GM18526 (cell line): Measurements from ENCODE around the gene IL10.

Experiments
- POLR2A ChIP-seq: IDR thresholded peaks from 3 replicates; pipeline ENCODE4 v1.6.1; 2011; ENCODE audit not compliant: insufficient read length; ENCODE audit errors: extremely low read depth

The IL10 gene

GRCh38 chr1:206779638-206780037 is 7.3 kb upstream of the IL10 start:
- TF ChIP-seq POLR2A = no peak

DNA sequence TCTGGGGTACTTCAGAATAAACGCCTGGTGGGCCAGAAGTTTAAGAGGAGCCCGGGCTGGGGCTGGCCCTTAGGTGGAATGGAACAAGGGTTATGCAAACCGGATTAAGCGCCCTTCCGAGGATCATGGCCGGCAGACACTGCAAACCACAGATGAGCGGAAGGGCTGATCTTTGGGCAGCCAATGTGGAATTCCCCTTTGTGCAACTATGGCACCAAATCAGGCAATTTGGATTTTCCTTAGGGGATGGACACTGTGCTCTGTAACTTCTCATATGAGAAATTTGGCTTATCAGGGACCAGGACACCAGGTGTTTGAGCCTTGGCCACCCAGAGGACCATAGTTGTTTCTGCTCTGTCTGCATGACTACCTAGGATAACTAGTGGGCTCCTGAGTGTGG is 5.7 kb upstream of the IL10 start:
- TF ChIP-seq POLR2A = no peak

DNA sequence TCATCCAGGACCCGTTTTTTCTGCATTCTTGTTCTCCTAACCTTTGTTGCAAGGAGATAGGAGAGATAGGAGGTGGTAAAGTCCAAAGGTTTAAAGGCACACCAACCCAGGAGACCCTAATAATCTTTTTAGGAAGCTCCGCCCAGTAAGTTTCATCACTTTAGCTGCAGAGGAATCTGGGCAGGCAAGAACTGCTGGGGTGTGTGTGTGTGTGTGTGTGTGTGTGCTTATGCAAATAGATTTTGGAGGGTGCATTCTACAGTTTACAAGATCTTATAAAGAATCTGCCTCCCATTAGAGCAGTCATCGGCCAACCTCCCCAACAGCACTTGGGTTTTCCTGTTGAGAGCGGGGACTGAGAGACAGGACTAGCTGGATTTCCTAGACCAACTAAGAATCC is 3.9 kb upstream of the IL10 start:
- no peak for TF ChIP-seq POLR2A

GRCh38 chr1:206774093-206774492 is 1.8 kb upstream of the IL10 start:
- no peak for TF ChIP-seq POLR2A

- no peak for TF ChIP-seq POLR2A
These were observed 979 bp downstream of the IL10 start for GRCh38 chr1:206771338-206771692.

GRCh38 chr1:206770531-206771337 is 1.6 kb downstream of the IL10 start, which contains the start of gene IL19:
Gene IL19 (plus strand): TSS chr1:206770773. CDS start chr1:206836663, 65,890 bp downstream.
- TF ChIP-seq POLR2A = peak; percentile 64

GRCh38 chr1:206769304-206769731 is 3.0 kb downstream of the IL10 start:
- peak; percentile 25 for TF ChIP-seq POLR2A

- TF ChIP-seq POLR2A = no peak
These were observed 3.6 kb downstream of the IL10 start for GRCh38 chr1:206768472-206769303.

DNA sequence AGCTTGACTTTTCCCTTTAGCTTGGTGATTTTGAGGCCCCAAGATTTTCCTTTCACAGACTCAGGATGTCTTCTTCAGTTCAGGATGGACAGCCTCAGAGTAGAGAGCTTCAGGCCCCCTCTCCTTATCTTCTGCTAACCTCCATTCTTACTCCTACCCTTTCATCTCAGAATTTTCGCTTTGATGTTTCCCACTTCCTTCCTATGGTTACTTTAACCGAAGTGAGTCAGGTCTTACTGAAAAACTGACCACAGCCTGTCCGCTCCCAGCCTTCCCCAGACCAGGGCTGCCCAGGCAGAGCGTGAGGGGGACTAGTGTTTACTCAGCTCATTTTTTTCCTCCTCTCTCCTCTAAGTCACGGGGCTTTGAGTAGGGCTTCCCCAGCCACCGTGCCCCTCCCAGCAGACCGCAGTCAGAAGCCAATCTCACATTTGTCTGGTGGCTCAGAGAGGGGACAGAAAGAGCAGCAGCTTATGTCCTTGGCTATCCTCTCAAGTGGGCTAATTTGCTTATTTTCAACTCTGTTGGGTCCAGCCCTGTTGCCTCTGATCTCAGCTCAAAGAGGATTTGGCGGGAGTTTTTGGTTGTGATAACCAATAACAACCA is 5.9 kb downstream of the IL10 start:
- TF ChIP-seq POLR2A = no peak

DNA sequence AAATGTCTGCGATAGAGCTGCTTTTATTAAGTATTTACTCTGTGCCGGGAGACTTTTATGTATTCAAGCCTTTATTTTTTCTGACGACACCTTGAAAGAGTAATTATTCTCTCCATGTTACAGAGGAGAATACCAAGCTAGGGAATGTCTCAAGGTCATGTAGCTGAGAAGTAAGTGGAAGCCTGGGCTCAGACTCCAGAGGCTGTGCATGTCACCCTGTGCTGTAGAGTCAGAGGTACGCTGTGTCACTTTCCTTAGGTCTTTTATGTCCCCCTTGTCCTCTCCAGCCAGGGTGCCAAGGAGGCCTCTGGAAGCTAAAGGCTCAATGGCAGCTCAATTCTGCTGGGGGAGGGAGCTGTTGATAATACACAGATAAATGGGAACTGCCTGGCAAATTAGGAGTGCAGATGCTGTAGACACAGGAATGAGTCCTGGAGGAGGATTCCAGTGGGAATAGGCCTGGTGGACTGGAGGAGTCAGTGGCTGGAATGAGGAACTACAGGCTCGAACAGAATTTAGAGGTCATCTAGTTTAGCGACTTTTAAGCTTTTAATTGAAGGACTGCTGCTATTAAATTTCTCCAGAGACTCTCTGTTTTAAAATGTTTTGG is 11.0 kb downstream of the IL10 start:
- TF ChIP-seq POLR2A = no peak

DNA sequence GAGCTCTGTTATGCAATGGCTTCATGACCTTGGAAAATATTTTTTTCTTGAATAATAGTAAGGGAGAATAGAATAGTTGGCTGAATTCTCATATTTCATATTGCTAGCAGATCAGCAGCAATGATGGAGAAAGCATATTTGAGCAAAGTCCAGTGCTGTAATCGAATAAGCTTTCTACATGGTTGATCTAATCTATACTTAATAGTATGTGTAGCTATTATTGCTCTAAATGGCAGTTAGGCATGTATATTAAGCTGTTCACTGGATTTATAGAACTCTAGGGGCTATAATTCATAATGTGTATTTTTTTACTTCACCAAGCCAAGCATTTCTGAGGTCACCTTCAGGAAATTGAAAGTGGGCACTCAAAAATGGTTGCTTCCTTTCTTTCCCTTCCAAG is 11.7 kb downstream of the IL10 start:
- no peak for TF ChIP-seq POLR2A

DNA sequence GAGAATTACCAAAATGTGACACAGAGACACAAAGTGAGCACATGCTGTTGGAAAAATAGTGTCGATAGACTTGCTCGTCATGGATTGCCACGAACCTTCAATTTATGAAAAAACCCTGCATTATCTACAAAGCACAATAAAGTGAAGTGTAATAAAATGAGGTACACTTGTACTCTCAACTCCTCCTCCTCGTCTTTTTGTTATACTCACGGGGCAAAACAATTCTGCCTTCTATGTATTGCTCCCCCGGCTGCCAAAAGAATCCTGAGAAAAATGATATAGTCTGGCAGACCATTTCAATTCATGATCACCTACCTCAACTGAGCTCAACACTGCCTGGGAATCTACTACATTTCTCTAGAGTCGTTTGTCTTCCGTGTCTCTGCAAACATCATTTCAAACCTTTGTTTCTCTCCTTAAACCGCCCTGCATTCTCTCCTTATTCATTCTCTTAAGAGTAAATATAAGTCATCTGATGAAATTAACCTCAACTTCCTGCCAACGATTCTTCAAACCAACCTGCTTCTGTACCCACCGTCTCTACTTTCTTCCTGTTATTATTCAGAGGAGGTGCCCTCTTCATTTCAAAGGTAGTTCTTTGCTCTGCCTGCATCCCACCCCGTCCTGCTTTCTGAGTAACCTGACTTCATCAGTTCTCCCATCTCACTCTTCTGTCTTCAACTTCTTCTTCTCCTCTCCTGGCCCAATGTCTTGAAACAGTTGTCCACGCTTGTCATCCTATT is 14.6 kb downstream of the IL10 start:
- TF ChIP-seq POLR2A = no peak

- TF ChIP-seq POLR2A = no peak
These were observed 18.3 kb downstream of the IL10 start for GRCh38 chr1:206754011-206754410.

- no peak for TF ChIP-seq POLR2A
These were observed 19.2 kb downstream of the IL10 start for GRCh38 chr1:206753141-206753540.

GRCh38 chr1:206752481-206752880 is 19.8 kb downstream of the IL10 start:
- TF ChIP-seq POLR2A = no peak
